ENCODE data around the gene ZDHHC12.
A peak's percentile ranks its signal among the peaks of the same experiment; 100 is the strongest.

The ZDHHC12 gene

GRCh38 chr9:128689820-128690683, 33.9 kb downstream of the ZDHHC12 start:
- Histone ChIP-seq H3K9ac (ENCODE audit: low read length) (peak overlapping the region; percentile 77), H3K36me3 (ENCODE audit: insufficient read depth, low read length) (peaks cover 29% of the 10 kb centered on the region), H3K4me3 (ENCODE audit: low read depth in 1 of 2, low read length in 2 of 2) (peak overlapping the region; percentile 72 to 73), H3K4me1 (ENCODE audit: insufficient read depth, low read length) (peaks cover 13% of the 10 kb centered on the region), H3K27ac (ENCODE audit: low read depth, low read length) (peak overlapping the region; percentile 85), H3K27me3 (ENCODE audit: control insufficient read depth in 1 of 2, insufficient read depth in 2 of 2, low read length in 2 of 2) (no peaks in the 10 kb centered on the region), H3K9me3 (ENCODE audit: low read length) (no peaks in the 10 kb centered on the region)

GRCh38 chr9:128689293-128689774, 34.6 kb downstream of the ZDHHC12 start:
- Histone ChIP-seq H3K4me1 (ENCODE audit: insufficient read depth, low read length) (peaks cover 20% of the 10 kb centered on the region), H3K9ac (ENCODE audit: low read length) (no peak overlapping the region), H3K9me3 (ENCODE audit: low read length) (no peaks in the 10 kb centered on the region), H3K36me3 (ENCODE audit: insufficient read depth, low read length) (peaks cover 26% of the 10 kb centered on the region), H3K4me3 (ENCODE audit: low read depth in 1 of 2, low read length in 2 of 2) (peak overlapping the region in 1 of 2 donors; percentile 74), H3K27me3 (ENCODE audit: control insufficient read depth in 1 of 2, insufficient read depth in 2 of 2, low read length in 2 of 2) (no peaks in the 10 kb centered on the region), H3K27ac (ENCODE audit: low read depth, low read length) (peak overlapping the region; percentile 88)

- H3K27me3 ChIP-seq (ENCODE audit: control insufficient read depth in 1 of 2, insufficient read depth in 2 of 2, low read length in 2 of 2), result no peaks in the 10 kb centered on the region
- no peaks in the 10 kb centered on the region for H3K9me3 ChIP-seq (ENCODE audit: low read length)
Observed at GRCh38 chr9:128688501-128689292, 35.2 kb downstream of the ZDHHC12 start, which contains the start of gene SET. Gene SET (plus strand): TSS chr9:128689222. CDS start chr9:128689583, 361 bp downstream.

GRCh38 chr9:128687453-128687852, 36.5 kb downstream of the ZDHHC12 start:
- Histone ChIP-seq H3K27ac (ENCODE audit: low read depth, low read length) (no peak overlapping the region), H3K9ac (ENCODE audit: low read length) (no peak overlapping the region), H3K4me1 (ENCODE audit: insufficient read depth, low read length) (peaks cover 25% of the 10 kb centered on the region), H3K9me3 (ENCODE audit: low read length) (no peaks in the 10 kb centered on the region), H3K36me3 (ENCODE audit: insufficient read depth, low read length) (peaks cover 8% of the 10 kb centered on the region), H3K4me3 (ENCODE audit: low read depth in 1 of 2, low read length in 2 of 2) (no peak overlapping the region), H3K27me3 (ENCODE audit: control insufficient read depth in 1 of 2, insufficient read depth in 2 of 2, low read length in 2 of 2) (no peaks in the 10 kb centered on the region)

More at GRCh38 chr9:128688501-128689292, 35.2 kb downstream of the ZDHHC12 start, which contains the start of gene SET:
- H3K9ac ChIP-seq (ENCODE audit: low read length), result peak within 1 kb of the TSS; percentile 77
- peaks cover 20% of the 10 kb centered on the region for H3K4me1 ChIP-seq (ENCODE audit: insufficient read depth, low read length)
- peak within 1 kb of the TSS; percentile 74 to 81 for H3K4me3 ChIP-seq (ENCODE audit: low read depth in 1 of 2, low read length in 2 of 2)
- H3K27ac ChIP-seq (ENCODE audit: low read depth, low read length), result peak within 1 kb of the TSS; percentile 88
- peaks cover 21% of the 10 kb centered on the region for H3K36me3 ChIP-seq (ENCODE audit: insufficient read depth, low read length)

GRCh38 chr9:128685636-128686489, 38.1 kb downstream of the ZDHHC12 start:
- no peaks in the 10 kb centered on the region for H3K9me3 ChIP-seq (ENCODE audit: low read length)
- no peak overlapping the region for H3K9ac ChIP-seq (ENCODE audit: low read length)
- peaks cover 19% of the 10 kb centered on the region for H3K4me1 ChIP-seq (ENCODE audit: insufficient read depth, low read length)
- no peak overlapping the region for H3K27ac ChIP-seq (ENCODE audit: low read depth, low read length)
- H3K27me3 ChIP-seq (ENCODE audit: control insufficient read depth in 1 of 2, insufficient read depth in 2 of 2, low read length in 2 of 2), result no peaks in the 10 kb centered on the region
- no peaks in the 10 kb centered on the region for H3K36me3 ChIP-seq (ENCODE audit: insufficient read depth, low read length)
- H3K4me3 ChIP-seq (ENCODE audit: low read depth in 1 of 2, low read length in 2 of 2), result no peak overlapping the region

- peak overlapping the region; percentile 18 for H3K27ac ChIP-seq (ENCODE audit: low read depth, low read length)
- H3K36me3 ChIP-seq (ENCODE audit: insufficient read depth, low read length), result no peaks in the 10 kb centered on the region
- H3K9ac ChIP-seq (ENCODE audit: low read length), result peak overlapping the region; percentile 45
- H3K9me3 ChIP-seq (ENCODE audit: low read length), result no peaks in the 10 kb centered on the region
- no peaks in the 10 kb centered on the region for H3K27me3 ChIP-seq (ENCODE audit: control insufficient read depth in 1 of 2, insufficient read depth in 2 of 2, low read length in 2 of 2)
- H3K4me1 ChIP-seq (ENCODE audit: insufficient read depth, low read length), result peaks cover 13% of the 10 kb centered on the region
- peak overlapping the region; percentile 39 to 81 for H3K4me3 ChIP-seq (ENCODE audit: low read depth in 1 of 2, low read length in 2 of 2)
Observed at GRCh38 chr9:128684325-128685199, 39.4 kb downstream of the ZDHHC12 start.

- peaks cover 13% of the 10 kb centered on the region for H3K4me1 ChIP-seq (ENCODE audit: insufficient read depth, low read length)
- peak overlapping the region; percentile 39 to 81 for H3K4me3 ChIP-seq (ENCODE audit: low read depth in 1 of 2, low read length in 2 of 2)
Observed at GRCh38 chr9:128684065-128684324, 39.9 kb downstream of the ZDHHC12 start.

GRCh38 chr9:128683340-128684064, 40.4 kb downstream of the ZDHHC12 start:
- peak overlapping the region; percentile 18 for H3K27ac ChIP-seq (ENCODE audit: low read depth, low read length)
- peaks cover 13% of the 10 kb centered on the region for H3K4me1 ChIP-seq (ENCODE audit: insufficient read depth, low read length)
- no peaks in the 10 kb centered on the region for H3K9me3 ChIP-seq (ENCODE audit: low read length)
- no peaks in the 10 kb centered on the region for H3K36me3 ChIP-seq (ENCODE audit: insufficient read depth, low read length)
- no peaks in the 10 kb centered on the region for H3K27me3 ChIP-seq (ENCODE audit: control insufficient read depth in 1 of 2, insufficient read depth in 2 of 2, low read length in 2 of 2)
- peak overlapping the region; percentile 45 for H3K9ac ChIP-seq (ENCODE audit: low read length)
- H3K4me3 ChIP-seq (ENCODE audit: low read depth in 1 of 2, low read length in 2 of 2), result peak overlapping the region; percentile 39 to 81

More at GRCh38 chr9:128684065-128684324, 39.9 kb downstream of the ZDHHC12 start:
- Histone ChIP-seq H3K9me3 (ENCODE audit: low read length) (no peaks in the 10 kb centered on the region), H3K27me3 (ENCODE audit: control insufficient read depth in 1 of 2, insufficient read depth in 2 of 2, low read length in 2 of 2) (no peaks in the 10 kb centered on the region), H3K36me3 (ENCODE audit: insufficient read depth, low read length) (no peaks in the 10 kb centered on the region), H3K9ac (ENCODE audit: low read length) (peak overlapping the region; percentile 45), H3K27ac (ENCODE audit: low read depth, low read length) (peak overlapping the region; percentile 18)

GRCh38 chr9:128677794-128678193, 46.1 kb downstream of the ZDHHC12 start:
- Histone ChIP-seq H3K27ac (ENCODE audit: low read depth, low read length) (no peak overlapping the region), H3K27me3 (ENCODE audit: control insufficient read depth in 1 of 2, insufficient read depth in 2 of 2, low read length in 2 of 2) (no peaks in the 10 kb centered on the region), H3K9ac (ENCODE audit: low read length) (no peak overlapping the region), H3K4me3 (ENCODE audit: low read depth in 1 of 2, low read length in 2 of 2) (no peak overlapping the region), H3K36me3 (ENCODE audit: insufficient read depth, low read length) (no peaks in the 10 kb centered on the region), H3K9me3 (ENCODE audit: low read length) (no peaks in the 10 kb centered on the region), H3K4me1 (ENCODE audit: insufficient read depth, low read length) (no peaks in the 10 kb centered on the region)

- Histone ChIP-seq H3K27ac (ENCODE audit: low read depth, low read length) (no peak overlapping the region), H3K27me3 (ENCODE audit: control insufficient read depth in 1 of 2, insufficient read depth in 2 of 2, low read length in 2 of 2) (no peaks in the 10 kb centered on the region), H3K9ac (ENCODE audit: low read length) (no peak overlapping the region), H3K36me3 (ENCODE audit: insufficient read depth, low read length) (no peaks in the 10 kb centered on the region), H3K4me3 (ENCODE audit: low read depth in 1 of 2, low read length in 2 of 2) (no peak overlapping the region), H3K4me1 (ENCODE audit: insufficient read depth, low read length) (no peaks in the 10 kb centered on the region), H3K9me3 (ENCODE audit: low read length) (no peaks in the 10 kb centered on the region)
Observed at GRCh38 chr9:128675382-128675781, 48.5 kb downstream of the ZDHHC12 start.

Measured in muscle layer of colon (tissue), 2 donors.